Measurements from ENCODE around the gene KCNMB1.

The KCNMB1 gene

GRCh38 chr5:170372971-170373370 is 16.2 kb downstream of the KCNMB1 start:
- no peak for DNase-seq

- no peak for DNase-seq
These were observed 20.6 kb downstream of the KCNMB1 start for GRCh38 chr5:170368586-170368985.

- DNase-seq = no peak
These were observed 22.9 kb downstream of the KCNMB1 start for GRCh38 chr5:170366276-170366675.

GRCh38 chr5:170365831-170366230 is 23.3 kb downstream of the KCNMB1 start:
- no peak for DNase-seq

GRCh38 chr5:170365011-170365410 is 24.2 kb downstream of the KCNMB1 start:
- DNase-seq = no peak

GRCh38 chr5:170363671-170364070 is 25.5 kb downstream of the KCNMB1 start:
- DNase-seq = peak; percentile 8

GRCh38 chr5:170362656-170363055 is 26.5 kb downstream of the KCNMB1 start:
- no peak for DNase-seq

- DNase-seq = no peak
These were observed 27.1 kb downstream of the KCNMB1 start for GRCh38 chr5:170362102-170362501.

GRCh38 chr5:170361616-170362015 is 27.6 kb downstream of the KCNMB1 start:
- no peak for DNase-seq

- DNase-seq = no peak
These were observed 28.1 kb downstream of the KCNMB1 start for GRCh38 chr5:170361116-170361515.

GRCh38 chr5:170360709-170361108 is 28.5 kb downstream of the KCNMB1 start:
- no peak for DNase-seq

GRCh38 chr5:170357955-170358444 is 31.2 kb downstream of the KCNMB1 start:
- DNase-seq = no peak

- DNase-seq = no peak
These were observed 33.5 kb downstream of the KCNMB1 start for GRCh38 chr5:170355601-170356098.

- no peak for DNase-seq
These were observed 35.2 kb downstream of the KCNMB1 start for GRCh38 chr5:170353961-170354360.

- DNase-seq = no peak
These were observed 36.0 kb downstream of the KCNMB1 start for GRCh38 chr5:170353011-170353761.

GRCh38 chr5:170348137-170348633 is 41.0 kb downstream of the KCNMB1 start:
- DNase-seq = no peak

GRCh38 chr5:170347022-170347567 is 42.1 kb downstream of the KCNMB1 start:
- DNase-seq = no peak

GRCh38 chr5:170345971-170346370 is 43.2 kb downstream of the KCNMB1 start:
- DNase-seq = no peak

GRCh38 chr5:170343177-170343576 is 46.0 kb downstream of the KCNMB1 start:
- no peak for DNase-seq

- DNase-seq = no peak
These were observed 46.9 kb downstream of the KCNMB1 start for GRCh38 chr5:170342153-170342725.

- no peak for DNase-seq
These were observed 47.6 kb downstream of the KCNMB1 start for GRCh38 chr5:170341545-170341944.

- DNase-seq = no peak
These were observed 49.4 kb downstream of the KCNMB1 start for GRCh38 chr5:170339780-170340167.

- peak; percentile 84 for DNase-seq
These were observed 50.0 kb downstream of the KCNMB1 start for GRCh38 chr5:170338933-170339779.

All from CD4-positive, alpha-beta T cell treated with Interleukin-10 for 1 hour (primary cell).